Right lobe of liver (tissue), 6 donors: ENCODE results near the gene LRRC7. TPM values are rescaled to one million over a fixed set of nuclear protein-coding genes. Genes with fewer than 3 reads are reported as not detected.
"Not testable (repeated sequence)": the region's sequence is repeated elsewhere in the genome, so short reads cannot be mapped to it uniquely, and the experiment has no call there.

ENCODE experiments used
- ATAC-seq, 4 donors: fragments of 200-7000 bp; cut with Tn5 transposase; one replicate each; pipeline ENCODE4 v1.9.1; 2020; ENCODE audit warnings: mild to moderate bottlenecking in 4 of 4, moderate library complexity in 4 of 4
- DNase-seq, 3 donors: peaks; one replicate each; pipeline ENCODE4 v3.0.0-alpha.2; 2020
- H3K27ac ChIP-seq, 3 donors: fragments of 200-600 bp; one replicate each; pipeline ENCODE4 v1.8.0; 2022
- H3K27me3 ChIP-seq, 2 donors: fragments of 200-600 bp; one replicate each; pipeline ENCODE4 v1.8.0; 2022
- H3K36me3 ChIP-seq, 4 donors: fragments of 200-600 bp; sonication (generic) in 1 of 4; one replicate each; pipeline versions ENCODE4 v1.5.1 to v1.8.0; 2017 to 2022; ENCODE audit warnings: control low read depth in 1 of 4
- H3K4me1 ChIP-seq, 4 donors: fragments of 200-600 bp; sonication (generic) in 1 of 4; one replicate each; pipeline versions ENCODE4 v1.5.1 to v1.8.0; 2017 to 2022; ENCODE audit warnings: control low read depth in 1 of 4
- H3K4me3 ChIP-seq, 3 donors: fragments of 200-600 bp; one replicate each; pipeline ENCODE4 v1.8.0; 2022
- H3K9me3 ChIP-seq, 4 donors: fragments of 200-600 bp; sonication (generic) in 1 of 4; one replicate each; pipeline versions ENCODE4 v1.5.1 to v1.8.0; 2017 to 2022; ENCODE audit warnings: control low read depth in 1 of 4
- CTCF ChIP-seq, 4 donors: fragments of 200-600 bp in 3 of 4; fragments of 450-650 bp in 1 of 4; IDR thresholded peaks; one replicate each; pipeline versions ENCODE4 v1.5.1 to v1.8.0; 2016 to 2022; ENCODE audit warnings: antibody characterized with exemption in 4 of 4, mild to moderate bottlenecking in 2 of 4
- POLR2A ChIP-seq: fragments of 450-650 bp; IDR thresholded peaks from one replicate; pipeline ENCODE4 v1.6.1; 2017; ENCODE audit warnings: antibody characterized with exemption, mild to moderate bottlenecking
- WGBS: methylation state at CpG from one replicate; pipeline ENCODE4 v1.1.6; 2018; ENCODE audit warnings: low coverage, low lambda C conversion rate; ENCODE audit not compliant: insufficient coverage; ENCODE audit errors: missing lambda C conversion rate; 5-methylcytosine and 5-hydroxymethylcytosine counted together
- intact Hi-C, 2 donors: fragments of 100-400 bp; cut with DNase I; formaldehyde crosslinking; loops; one replicate each; pipeline versions ENCODE4 v1.11.2 to v1.14.1; 2022
- total RNA-seq, 6 experiments: library from RNA; depleted of rRNA in 2 of 6; stranded (reverse); fragments of >200 nt in 2 of 6; fragmentation: NEBNext Ultra II Directional in 3 of 6; extraction: Animal tissue kit (Norgen Biotek cat#: 25700) in 3 of 6; gene quantifications; one replicate each; pipeline versions ENCODE4 v1.1.0 to v1.2.4, GENCODE V29; 2016 to 2023
- donor health status: DM: no; HTN: yes; CAD: no.
- donor health status: DM: no; HTN: no; CAD: no.
- donor health status: DM: no; HTN: no; CAD: no.
- donor health status: DM: no; HTN: yes; CAD: no.
- donor health status: DM: no; HTN: yes; CAD: no.

Gene LRRC7
- total RNA-seq, 6 experiments from 2014 or later = 0.06 to 0.66 (median 0.22) TPM

- intact Hi-C loops = no loop called here
- Histone ChIP-seq H3K9me3 (no peaks in the 10 kb centered on the region), H3K4me3 (no peak overlapping the region), H3K36me3 (no peaks in the 10 kb centered on the region), H3K27me3 (no peaks in the 10 kb centered on the region), H3K4me1 (no peaks in the 10 kb centered on the region), H3K27ac (no peak overlapping the region)
- no peak for TF ChIP-seq CTCF (IDR thresholded peaks at IDR 0.05)
- no peak for TF ChIP-seq POLR2A
- ATAC-seq = no peak
- DNase-seq = no peak
- WGBS = 51% methylated on average over 7 of the region's 7 CpGs
Measured at GRCh38 chr1:70041317-70042045, 473.8 kb downstream of the LRRC7 start.

DNA sequence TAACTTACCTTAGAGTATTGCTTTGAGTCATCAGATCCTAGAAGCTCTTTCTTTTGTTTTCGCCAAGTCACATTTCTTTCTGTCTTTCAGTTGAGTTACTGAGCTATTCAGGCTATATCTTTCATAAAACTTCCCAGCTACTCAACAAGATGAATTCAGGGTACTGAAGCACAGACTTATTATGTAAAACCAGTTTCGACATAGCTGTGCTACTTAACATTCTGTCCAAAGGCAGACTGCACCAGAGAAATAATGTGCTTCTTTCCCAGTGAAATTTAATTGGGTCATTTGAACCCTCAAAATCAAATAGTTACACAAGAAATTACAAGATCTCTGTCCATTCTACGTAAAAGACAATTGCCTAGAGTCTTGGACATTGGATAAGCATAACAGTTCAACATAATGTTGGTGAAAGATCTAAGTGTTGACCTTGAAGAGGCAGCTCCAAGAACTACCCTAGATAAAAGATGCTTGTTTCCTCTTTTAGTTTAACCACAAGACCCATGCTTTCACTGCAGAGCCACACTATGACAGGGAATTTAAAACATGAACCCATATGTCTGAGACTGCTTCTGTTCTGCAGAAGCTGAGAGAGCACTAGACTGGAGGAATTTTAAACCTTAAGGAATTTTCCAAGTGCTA is 474.5 kb downstream of the LRRC7 start:
- Histone ChIP-seq H3K4me3 (no peak overlapping the region), H3K36me3 (no peaks in the 10 kb centered on the region), H3K27me3 (no peaks in the 10 kb centered on the region), H3K9me3 (no peaks in the 10 kb centered on the region), H3K4me1 (no peaks in the 10 kb centered on the region), H3K27ac (no peak overlapping the region)
- WGBS = 30% methylated on average over 3 of the region's 3 CpGs
- ATAC-seq (no peak), DNase-seq (no peak)
- intact Hi-C loops = no loop called here
- TF ChIP-seq CTCF (IDR thresholded peaks at IDR 0.05) (no peak), POLR2A (no peak)

DNA sequence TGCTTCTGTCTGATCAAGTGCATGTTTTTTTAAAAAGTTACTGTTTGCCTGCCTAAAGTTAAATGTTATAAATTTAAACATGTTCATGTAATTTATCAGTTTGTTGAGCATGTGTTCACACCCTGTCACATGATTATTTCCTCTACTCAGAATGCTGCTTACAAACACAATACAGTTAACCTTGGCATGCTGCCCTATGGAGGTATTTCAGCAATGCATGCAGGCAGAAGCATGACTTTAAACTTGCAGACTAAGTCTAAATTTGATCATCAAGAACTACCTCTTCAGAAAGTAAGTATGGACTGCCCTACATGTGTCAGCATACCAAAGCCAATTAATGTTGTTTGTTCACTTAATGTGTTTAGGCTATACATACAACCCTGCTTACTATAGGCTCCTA is 476.1 kb downstream of the LRRC7 start:
- H3K27ac ChIP-seq = no peak overlapping the region
- no peak for DNase-seq
- ATAC-seq = no peak

DNA sequence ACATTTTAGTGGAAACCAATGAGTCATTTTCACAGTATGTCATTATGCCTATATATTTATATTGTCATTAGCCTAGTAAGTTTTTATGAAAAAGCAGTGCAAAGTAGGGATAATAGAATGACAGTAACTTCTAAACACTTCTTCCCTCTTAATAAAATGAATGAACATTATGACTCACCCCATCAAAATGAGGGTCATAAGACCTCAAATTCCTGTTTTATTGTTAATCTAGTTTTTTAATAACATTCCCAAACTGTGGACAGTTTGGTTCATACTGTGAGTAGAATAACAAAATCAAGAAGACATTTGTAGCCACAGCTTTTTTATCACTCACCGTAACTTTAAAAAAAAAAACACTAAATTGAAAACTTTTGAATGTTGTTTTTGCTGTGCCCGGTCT is 477.1 kb downstream of the LRRC7 start:
- H3K4me3 ChIP-seq = no peak overlapping the region

More for the DNA sequence above, 476.1 kb downstream of the LRRC7 start:
- TF ChIP-seq POLR2A = no peak
- TF ChIP-seq CTCF (IDR thresholded peaks at IDR 0.05) = no peak
- Histone ChIP-seq H3K9me3 (no peaks in the 10 kb centered on the region), H3K4me3 (no peak overlapping the region), H3K36me3 (no peaks in the 10 kb centered on the region), H3K4me1 (no peaks in the 10 kb centered on the region), H3K27me3 (no peaks in the 10 kb centered on the region)
- intact Hi-C loops = no loop called here

GRCh38 chr1:70045581-70045980 is 477.9 kb downstream of the LRRC7 start:
- H3K4me1 ChIP-seq, H3K9me3 ChIP-seq, intact Hi-C loops, ATAC-seq, DNase-seq, H3K27ac ChIP-seq, H3K27me3 ChIP-seq, H3K4me3 ChIP-seq, H3K36me3 ChIP-seq: not testable (repeated sequence)
- 100% methylated on average over 1 of the region's 1 CpG for WGBS

More for the DNA sequence above, 477.1 kb downstream of the LRRC7 start:
- 46% methylated on average over 2 of the region's 2 CpGs for WGBS
- Histone ChIP-seq H3K9me3 (no peaks in the 10 kb centered on the region), H3K27me3 (no peaks in the 10 kb centered on the region), H3K36me3 (no peaks in the 10 kb centered on the region), H3K4me1 (no peaks in the 10 kb centered on the region), H3K27ac (no peak overlapping the region)
- no peak for TF ChIP-seq CTCF (IDR thresholded peaks at IDR 0.05)
- ATAC-seq (no peak), DNase-seq (no peak)
- intact Hi-C loops = no loop called here
